Mesothelial cell of epicardium (in vitro differentiated cells): ENCODE measurements around the gene KMO. TPM values are rescaled to one million over a fixed set of nuclear protein-coding genes. Genes with fewer than 3 reads are reported as not detected.

ENCODE experiments used
- DNase-seq, 2 experiments: peaks; one replicate each; pipeline ENCODE4 v3.0.0; 2021; ENCODE audit warnings: low spot score in 2 of 2; ENCODE audit not compliant: unreplicated experiment in 2 of 2
- H3K27ac Mint-ChIP-seq: 2 replicates; pipeline ENCODE4 v1.8.0; 2021; ENCODE audit warnings: mixed read lengths
- H3K27me3 Mint-ChIP-seq: 2 replicates; pipeline ENCODE4 v1.8.0; 2021; ENCODE audit warnings: low read depth, mixed read lengths
- H3K36me3 Mint-ChIP-seq: 2 replicates; pipeline ENCODE4 v1.8.0; 2021; ENCODE audit warnings: mixed read lengths
- H3K4me1 Mint-ChIP-seq: 2 replicates; pipeline ENCODE4 v1.8.0; 2021; ENCODE audit warnings: mixed read lengths
- H3K4me3 Mint-ChIP-seq: 2 replicates; pipeline ENCODE4 v1.8.0; 2021; ENCODE audit warnings: mild to moderate bottlenecking, moderate library complexity, mixed read lengths
- H3K9me3 Mint-ChIP-seq: 2 replicates; pipeline ENCODE4 v1.8.0; 2021; ENCODE audit warnings: mixed read lengths
- CTCF ChIP-seq: fragments of 200-600 bp; sonication (generic); IDR thresholded peaks from one replicate; pipeline ENCODE4 v1.5.0; 2021; ENCODE audit warnings: antibody characterized with exemption; ENCODE audit not compliant: unreplicated experiment
- total RNA-seq: library from RNA; stranded (reverse); gene quantifications from 3 replicates; pipeline ENCODE4 v1.2.1, GENCODE V29; 2021

The KMO gene
- total RNA-seq, 1 donor from 2014 or later = not detected

GRCh38 chr1:241614144-241614543 lies 82.0 kb downstream of the KMO start:
- TF ChIP-seq CTCF = no peak
- no peaks in the 10 kb centered on the region for H3K9me3 Mint-ChIP-seq
- H3K4me1 Mint-ChIP-seq = no peaks in the 10 kb centered on the region
- H3K27ac Mint-ChIP-seq = no peak overlapping the region
- no peak overlapping the region for H3K4me3 Mint-ChIP-seq
- no peaks in the 10 kb centered on the region for H3K27me3 Mint-ChIP-seq
- no peak for DNase-seq
- no peaks in the 10 kb centered on the region for H3K36me3 Mint-ChIP-seq

- Mint-ChIP-seq H3K27me3 (no peaks in the 10 kb centered on the region), H3K4me1 (no peaks in the 10 kb centered on the region), H3K36me3 (no peaks in the 10 kb centered on the region), H3K9me3 (no peaks in the 10 kb centered on the region), H3K4me3 (no peak overlapping the region), H3K27ac (no peak overlapping the region)
- no peak for DNase-seq
- no peak for TF ChIP-seq CTCF
These were observed 82.4 kb downstream of the KMO start for GRCh38 chr1:241614572-241614971.

GRCh38 chr1:241615043-241615974 lies 83.1 kb downstream of the KMO start:
- TF ChIP-seq CTCF = no peak
- H3K27ac Mint-ChIP-seq = no peak overlapping the region
- no peaks in the 10 kb centered on the region for H3K4me1 Mint-ChIP-seq
- no peaks in the 10 kb centered on the region for H3K27me3 Mint-ChIP-seq
- H3K36me3 Mint-ChIP-seq = no peaks in the 10 kb centered on the region
- H3K4me3 Mint-ChIP-seq = no peak overlapping the region
- DNase-seq = no peak
- H3K9me3 Mint-ChIP-seq = no peaks in the 10 kb centered on the region

- DNase-seq = no peak
- H3K27me3 Mint-ChIP-seq = no peaks in the 10 kb centered on the region
- no peaks in the 10 kb centered on the region for H3K4me1 Mint-ChIP-seq
- peaks cover 6% of the 10 kb centered on the region for H3K36me3 Mint-ChIP-seq
- H3K4me3 Mint-ChIP-seq = no peak overlapping the region
- H3K9me3 Mint-ChIP-seq = no peaks in the 10 kb centered on the region
- no peak for TF ChIP-seq CTCF
- H3K27ac Mint-ChIP-seq = no peak overlapping the region
These were observed 85.2 kb downstream of the KMO start for GRCh38 chr1:241617426-241617825.

GRCh38 chr1:241622669-241623068 lies 90.5 kb downstream of the KMO start:
- Mint-ChIP-seq H3K36me3 (peaks cover 6% of the 10 kb centered on the region), H3K9me3 (no peaks in the 10 kb centered on the region), H3K4me1 (peaks cover 2% of the 10 kb centered on the region), H3K27me3 (no peaks in the 10 kb centered on the region), H3K27ac (no peak overlapping the region), H3K4me3 (no peak overlapping the region)
- no peak for TF ChIP-seq CTCF
- DNase-seq = no peak
